OCI-LY7 (cell line): ENCODE data around the gene ARMC9. TPM values are rescaled to one million over a fixed set of nuclear protein-coding genes. Genes with fewer than 3 reads are reported as not detected.

Source experiments
- BruUV-seq: library from RNA; stranded (reverse); fragments of 400-500 nt; replicated peaks from 2 replicates; lab custom pipeline; 2021; lab: Mats Ljungman, UMichigan
- CTCF ChIA-PET: fragments of 300-600 bp; sonication (Branson Sonifier 250); formaldehyde crosslinking; loops from one replicate; lab custom pipeline; 2022; ENCODE audit warnings: antibody characterized with exemption; ENCODE audit not compliant: unreplicated experiment; lab: Charles Lee
- POLR2A ChIA-PET: fragments of 300-600 bp; sonication (Branson Sonifier 250); formaldehyde crosslinking; loops from one replicate; lab custom pipeline; 2022; ENCODE audit warnings: antibody characterized with exemption; lab: Charles Lee
- DNase-seq: peaks from one replicate; pipeline ENCODE4 v3.0.0-alpha.2; 2015; ENCODE audit warnings: low spot score
- H2AFZ ChIP-seq: fragments of 200-600 bp; sonication (generic), shearing (Covaris generic); 2 replicates; pipeline ENCODE4 v1.6.1; 2014; ENCODE audit warnings: mild to moderate bottlenecking, antibody characterized with exemption, low read length, moderate library complexity
- H3K27ac ChIP-seq: fragments of 200-600 bp; sonication (generic); 2 replicates; pipeline ENCODE4 v1.5.1; 2014; ENCODE audit warnings: mixed run types, low read depth, mild to moderate bottlenecking, moderate library complexity, low read length, inconsistent platforms; ENCODE audit not compliant: poor library complexity, severe bottlenecking
- H3K36me3 ChIP-seq: fragments of 200-600 bp; sonication (generic); 2 replicates; pipeline ENCODE4 v1.6.1; 2014; ENCODE audit warnings: mild to moderate bottlenecking, antibody characterized with exemption, low read length, moderate library complexity, mixed read lengths; ENCODE audit not compliant: insufficient read depth
- H3K4me1 ChIP-seq: fragments of 200-600 bp; sonication (generic); 2 replicates; pipeline ENCODE4 v1.5.1; 2014; ENCODE audit warnings: mild to moderate bottlenecking, low read length; ENCODE audit not compliant: insufficient read depth, poor library complexity, severe bottlenecking
- H3K4me2 ChIP-seq: fragments of 200-600 bp; sonication (generic); 2 replicates; pipeline ENCODE4 v1.6.1; 2014; ENCODE audit warnings: mild to moderate bottlenecking, low read length
- H3K4me3 ChIP-seq: fragments of 200-600 bp; sonication (generic); 2 replicates; pipeline ENCODE4 v1.5.1; 2014; ENCODE audit warnings: mild to moderate bottlenecking, low read depth, low read length; ENCODE audit not compliant: poor library complexity, severe bottlenecking
- H3K79me2 ChIP-seq: fragments of 200-600 bp; sonication (generic); 2 replicates; pipeline ENCODE4 v1.6.1; 2016; ENCODE audit warnings: low read depth, mild to moderate bottlenecking, low read length, moderate library complexity, mixed read lengths; ENCODE audit not compliant: insufficient read depth
- H3K9me2 ChIP-seq: fragments of 200-600 bp; sonication (generic); 2 replicates; pipeline ENCODE4 v1.6.1; 2016; ENCODE audit warnings: mild to moderate bottlenecking, low read length, mixed read lengths; ENCODE audit not compliant: insufficient read depth
- H3K9me3 ChIP-seq: fragments of 200-600 bp; sonication (generic); 2 replicates; pipeline ENCODE4 v1.6.1; 2014; ENCODE audit warnings: mild to moderate bottlenecking, mixed run types, low read length, mixed read lengths
- H4K20me1 ChIP-seq: fragments of 200-600 bp; sonication (generic); 2 replicates; pipeline ENCODE4 v1.6.1; 2014; ENCODE audit warnings: mild to moderate bottlenecking, antibody characterized with exemption, low read length, moderate library complexity, mixed read lengths; ENCODE audit not compliant: insufficient read depth
- CTCF ChIP-seq: fragments of 200-600 bp; sonication (generic); conservative IDR thresholded peaks from 2 replicates; pipeline ENCODE4 v1.5.1; 2014; ENCODE audit warnings: mild to moderate bottlenecking, antibody characterized with exemption, low read length, moderate library complexity, mixed read lengths
- EZH2phosphoT487 ChIP-seq: fragments of 200-600 bp; sonication (generic); IDR thresholded peaks from 2 replicates; pipeline ENCODE4 v1.6.1; 2018; ENCODE audit warnings: low read depth, borderline replicate concordance, mild to moderate bottlenecking, mixed run types, antibody characterized with exemption, low read length, moderate library complexity, mixed read lengths
- intact Hi-C: fragments of 100-400 bp; cut with micrococcal nuclease; formaldehyde crosslinking; loops from one replicate; pipeline ENCODE4 v1.10.0; 2022; ENCODE audit not compliant: unreplicated experiment
- total RNA-seq, 2 experiments: library from RNA; depleted of rRNA in 1 of 2; stranded (reverse); fragments of >200 nt in 1 of 2; shearing (Covaris generic) in 1 of 2; gene quantifications; 2 replicates each; pipeline ENCODE4 v1.2.3, GENCODE V29; 2014 to 2022

ARMC9 gene
- total RNA-seq, 2 experiments from 2014 or later, result 6.6 to 12.2 TPM

DNA sequence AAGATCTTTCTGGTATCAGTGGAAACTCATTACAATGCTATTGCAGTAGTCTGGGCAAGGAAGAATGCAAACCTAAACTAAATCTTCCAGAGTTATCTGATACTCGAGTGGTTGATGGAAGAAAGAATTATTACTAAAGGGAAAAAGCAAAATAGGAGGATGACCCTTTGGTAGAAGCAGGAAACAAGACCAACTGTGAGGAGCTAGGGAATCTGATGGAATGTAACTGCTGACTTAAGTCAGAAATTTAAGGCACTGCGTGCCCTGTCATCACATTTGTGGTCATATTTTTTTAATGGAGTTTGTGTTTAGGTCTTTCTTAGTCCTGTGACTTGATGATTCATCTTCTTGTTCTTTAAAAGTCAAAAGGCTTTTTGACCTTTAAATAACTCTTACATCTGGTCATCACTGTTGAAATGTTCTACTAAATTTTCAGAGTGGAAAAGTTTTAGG, 36.5 kb upstream of the ARMC9 start:
- H3K79me2 ChIP-seq, result no peaks in the 10 kb centered on the region
- no peak overlapping the region for H3K4me3 ChIP-seq
- POLR2A ChIA-PET, result no interaction called here
- no peaks in the 10 kb centered on the region for H3K4me1 ChIP-seq
- H2AFZ ChIP-seq, result no peak overlapping the region
- no peaks in the 10 kb centered on the region for H4K20me1 ChIP-seq
- H3K9me2 ChIP-seq, result no peaks in the 10 kb centered on the region
- peaks cover 69% of the 10 kb centered on the region for H3K36me3 ChIP-seq
- intact Hi-C loops, result no loop called here
- TF ChIP-seq EZH2phosphoT487, result no peak
- TF ChIP-seq CTCF, result no peak
- no peak overlapping the region for H3K27ac ChIP-seq
- CTCF ChIA-PET, result no interaction called here
- no peak for DNase-seq
- H3K4me2 ChIP-seq, result no peak overlapping the region
- no peaks in the 10 kb centered on the region for H3K9me3 ChIP-seq
- BruUV-seq, result no TSS peak

DNA sequence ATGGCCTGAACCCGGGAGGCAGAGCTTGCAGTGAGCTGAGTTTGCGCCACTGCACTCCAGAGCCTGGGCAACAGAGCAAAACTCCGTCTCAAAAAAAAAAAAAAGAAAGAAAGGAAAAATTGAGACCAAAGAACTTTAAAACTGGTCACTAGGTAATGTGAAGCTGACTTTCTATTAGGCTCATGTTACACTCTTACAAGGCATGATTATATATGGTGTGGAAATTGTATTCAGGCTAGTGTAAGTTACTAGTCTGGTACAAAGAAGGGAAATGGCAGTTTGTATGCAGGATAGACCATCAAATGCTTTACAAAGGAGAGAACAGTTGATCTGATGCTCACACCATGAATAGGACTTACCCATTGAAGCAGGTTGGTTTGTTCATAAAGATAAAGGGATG, 35.4 kb upstream of the ARMC9 start:
- no peak overlapping the region for H3K4me3 ChIP-seq
- no peak for DNase-seq
- peaks cover 75% of the 10 kb centered on the region for H3K36me3 ChIP-seq
- intact Hi-C loops, result no loop called here
- H3K4me1 ChIP-seq, result no peaks in the 10 kb centered on the region
- ChIA-PET POLR2A (interaction anchor here (0.7 kb wide), 1 partner anchor 95 kb away, joined by 3 read pairs; no protein-coding TSS in a partner anchor), CTCF (no interaction called here)
- no peak overlapping the region for H3K27ac ChIP-seq
- no peaks in the 10 kb centered on the region for H3K79me2 ChIP-seq
- no TSS peak for BruUV-seq
- no peaks in the 10 kb centered on the region for H3K9me2 ChIP-seq
- no peak overlapping the region for H3K4me2 ChIP-seq
- no peaks in the 10 kb centered on the region for H4K20me1 ChIP-seq
- no peaks in the 10 kb centered on the region for H3K9me3 ChIP-seq
- H2AFZ ChIP-seq, result no peak overlapping the region
- TF ChIP-seq EZH2phosphoT487, result no peak
- no peak for TF ChIP-seq CTCF

DNA sequence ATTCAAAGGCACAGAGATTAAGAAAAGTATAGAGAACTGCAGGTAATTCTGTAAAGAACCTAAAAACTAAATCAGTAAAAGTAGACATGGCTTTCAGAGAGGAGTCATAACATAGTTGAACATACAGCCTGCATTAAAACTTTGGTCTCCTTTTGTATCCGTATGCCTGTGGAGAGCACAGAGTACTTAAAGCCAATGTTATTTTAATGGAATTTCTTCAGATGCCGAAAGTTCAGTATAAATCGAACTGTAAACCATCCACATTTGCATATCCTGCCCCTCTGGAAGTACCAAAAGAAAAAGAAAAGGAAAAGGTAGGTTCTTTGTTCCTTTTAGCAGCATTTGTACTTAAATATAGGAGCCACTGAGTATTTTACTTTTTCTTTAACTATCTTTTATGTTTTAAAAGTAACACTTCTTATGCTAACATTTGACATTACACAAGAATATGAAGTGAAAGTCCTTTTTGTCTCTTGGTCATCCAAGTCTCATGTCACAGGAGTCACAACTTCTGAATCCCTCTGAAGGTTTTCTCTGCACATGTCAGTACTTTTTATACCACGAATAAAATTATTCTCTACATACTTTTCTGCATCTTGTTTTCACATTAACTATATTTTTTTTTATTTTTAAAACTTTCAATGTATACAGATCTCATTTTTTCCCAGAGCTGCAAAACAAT, 34.9 kb upstream of the ARMC9 start:
- Histone ChIP-seq H2AFZ (no peak overlapping the region), H3K27ac (no peak overlapping the region), H3K4me3 (no peak overlapping the region), H3K36me3 (peaks cover 79% of the 10 kb centered on the region), H3K9me3 (no peaks in the 10 kb centered on the region), H3K4me2 (no peak overlapping the region), H4K20me1 (no peaks in the 10 kb centered on the region), H3K79me2 (no peaks in the 10 kb centered on the region), H3K4me1 (peaks cover under 1% of the 10 kb centered on the region), H3K9me2 (no peaks in the 10 kb centered on the region)
- no peak for DNase-seq
- TF ChIP-seq CTCF (no peak), EZH2phosphoT487 (no peak)
- BruUV-seq, result no TSS peak
- POLR2A ChIA-PET, result interaction anchor here (0.7 kb wide), 1 partner anchor 94 kb away, joined by 3 read pairs; no protein-coding TSS in a partner anchor
- intact Hi-C loops, result no loop called here
- CTCF ChIA-PET, result no interaction called here
